Endothelial cell (in vitro differentiated cells): Measurements from ENCODE around the gene SYNDIG1L. TPM values are rescaled to one million over a fixed set of nuclear protein-coding genes. Genes with fewer than 3 reads are reported as not detected.

Experiments used
- DNase-seq: peaks from one replicate; pipeline ENCODE4 v3.0.0; 2021; ENCODE audit warnings: low spot score
- H3K27ac Mint-ChIP-seq: one replicate; pipeline ENCODE4 v1.8.0; 2021; ENCODE audit warnings: mixed read lengths, inconsistent platforms; ENCODE audit not compliant: unreplicated experiment
- H3K27me3 Mint-ChIP-seq: one replicate; pipeline ENCODE4 v1.8.0; 2021; ENCODE audit warnings: mild to moderate bottlenecking, moderate library complexity, mixed read lengths, inconsistent platforms; ENCODE audit not compliant: unreplicated experiment
- H3K36me3 Mint-ChIP-seq: one replicate; pipeline ENCODE4 v1.8.0; 2021; ENCODE audit warnings: mild to moderate bottlenecking, low read depth, mixed read lengths, inconsistent platforms; ENCODE audit not compliant: unreplicated experiment
- H3K4me1 Mint-ChIP-seq: one replicate; pipeline ENCODE4 v1.8.0; 2021; ENCODE audit warnings: mild to moderate bottlenecking, mixed read lengths, inconsistent platforms; ENCODE audit not compliant: unreplicated experiment
- H3K4me3 Mint-ChIP-seq: one replicate; pipeline ENCODE4 v1.8.0; 2021; ENCODE audit warnings: mild to moderate bottlenecking, mixed read lengths, inconsistent platforms; ENCODE audit not compliant: unreplicated experiment
- H3K9me3 Mint-ChIP-seq: one replicate; pipeline ENCODE4 v1.8.0; 2021; ENCODE audit warnings: mixed read lengths, inconsistent platforms; ENCODE audit not compliant: unreplicated experiment
- CTCF ChIP-seq: fragments of 200-600 bp; sonication (generic); IDR thresholded peaks from one replicate; pipeline ENCODE4 v1.5.0; 2021; ENCODE audit warnings: antibody characterized with exemption; ENCODE audit not compliant: unreplicated experiment
- total RNA-seq: library from RNA; stranded (reverse); fragmentation: NEBNext Ultra II Directional; extraction: Animal tissue kit (Norgen Biotek cat#: 25700); gene quantifications from one replicate; pipeline ENCODE4 v1.2.1, GENCODE V29; 2021; ENCODE audit not compliant: unreplicated experiment

Gene SYNDIG1L
- total RNA-seq, 1 donor from 2014 or later: 1.1 TPM

- Mint-ChIP-seq H3K27me3 (peaks cover 3% of the 10 kb centered on the region), H3K27ac (peak overlapping the region; percentile 17), H3K4me1 (peaks cover 4% of the 10 kb centered on the region), H3K4me3 (no peak overlapping the region), H3K9me3 (no peaks in the 10 kb centered on the region), H3K36me3 (peaks cover 16% of the 10 kb centered on the region)
- no peak for TF ChIP-seq CTCF
- DNase-seq: no peak
These were observed 42.5 kb upstream of the SYNDIG1L start for GRCh38 chr14:74468513-74468912.

GRCh38 chr14:74465335-74465734 is 39.3 kb upstream of the SYNDIG1L start:
- DNase-seq: no peak
- Mint-ChIP-seq H3K9me3 (no peaks in the 10 kb centered on the region), H3K36me3 (peaks cover 5% of the 10 kb centered on the region), H3K4me1 (peaks cover 12% of the 10 kb centered on the region), H3K27ac (no peak overlapping the region), H3K27me3 (peaks cover 3% of the 10 kb centered on the region), H3K4me3 (no peak overlapping the region)
- TF ChIP-seq CTCF: no peak

- Mint-ChIP-seq H3K36me3 (peaks cover 8% of the 10 kb centered on the region), H3K9me3 (no peaks in the 10 kb centered on the region), H3K27me3 (peaks cover 3% of the 10 kb centered on the region), H3K27ac (no peak overlapping the region), H3K4me3 (no peak overlapping the region), H3K4me1 (peaks cover 18% of the 10 kb centered on the region)
- no peak for TF ChIP-seq CTCF
- no peak for DNase-seq
These were observed 38.8 kb upstream of the SYNDIG1L start for GRCh38 chr14:74464785-74465184.

- Mint-ChIP-seq H3K4me3 (no peak overlapping the region), H3K36me3 (peaks cover 8% of the 10 kb centered on the region), H3K9me3 (no peaks in the 10 kb centered on the region), H3K27ac (no peak overlapping the region), H3K4me1 (peaks cover 25% of the 10 kb centered on the region), H3K27me3 (peaks cover 2% of the 10 kb centered on the region)
- no peak for TF ChIP-seq CTCF
- no peak for DNase-seq
These were observed 37.7 kb upstream of the SYNDIG1L start for GRCh38 chr14:74463697-74464096.

GRCh38 chr14:74462993-74463392 is 37.0 kb upstream of the SYNDIG1L start:
- no peak for TF ChIP-seq CTCF
- H3K4me1 Mint-ChIP-seq: peaks cover 27% of the 10 kb centered on the region
- H3K4me3 Mint-ChIP-seq: no peak overlapping the region
- H3K36me3 Mint-ChIP-seq: peaks cover 3% of the 10 kb centered on the region
- H3K9me3 Mint-ChIP-seq: no peaks in the 10 kb centered on the region
- DNase-seq: no peak
- H3K27me3 Mint-ChIP-seq: no peaks in the 10 kb centered on the region
- no peak overlapping the region for H3K27ac Mint-ChIP-seq
